HCT116 (cell line): ENCODE results near the gene UBL4B. TPM values are rescaled to one million over a fixed set of nuclear protein-coding genes. Genes with fewer than 3 reads are reported as not detected.

Source experiments
- ATAC-seq: fragments of 200-7000 bp; cut with Tn5 transposase; 2 replicates; pipeline ENCODE4 v1.9.1; 2020; ENCODE audit warnings: mild to moderate bottlenecking, moderate library complexity
- BruUV-seq: library from RNA; stranded (reverse); fragments of 400-500 nt; replicated peaks from 2 replicates; lab custom pipeline; 2021; lab: Mats Ljungman, UMichigan
- CTCF ChIA-PET: fragments of 300-600 bp; sonication (Branson Sonifier 250); formaldehyde crosslinking; loops from one replicate; lab custom pipeline; 2021; ENCODE audit warnings: antibody characterized with exemption; lab: Charles Lee
- POLR2A ChIA-PET: fragments of 300-600, 350-600 bp; sonication (Branson Sonifier 250); formaldehyde crosslinking; loops from one replicate; lab custom pipeline; 2021; ENCODE audit warnings: antibody characterized with exemption; lab: Charles Lee
- RAD21 ChIA-PET, 2 experiments: fragments of 300-600 bp; sonication (Branson Sonifier 250); formaldehyde crosslinking; loops; one replicate each; lab custom pipeline; 2023; ENCODE audit warnings: low total read pairs in 2 of 2; ENCODE audit not compliant: uncharacterized antibody in 2 of 2, unreplicated experiment in 2 of 2, low non-redundant PET in 1 of 2; lab: Charles Lee
- DNase-seq: peaks from one replicate; pipeline ENCODE4 v3.0.0-alpha.2; 2010; ENCODE audit warnings: low read depth, low spot score
- H2AFZ ChIP-seq: fragments of 200-600 bp; shearing (Covaris generic), sonication (generic); 2 replicates; pipeline ENCODE4 v1.6.1; 2017; ENCODE audit warnings: low read depth, mixed run types, mixed read lengths, antibody characterized with exemption, low read length; ENCODE audit not compliant: poor library complexity, severe bottlenecking
- H3K27ac ChIP-seq: 2 replicates; pipeline ENCODE4 v1.5.1; 2012; ENCODE audit warnings: low read depth, low read length
- H3K27me3 ChIP-seq: fragments of 200-600 bp; sonication (generic); 2 replicates; pipeline ENCODE4 v1.6.1; 2016; ENCODE audit warnings: mixed run types, low read length, mixed read lengths; ENCODE audit not compliant: insufficient read depth
- H3K36me3 ChIP-seq, 2 experiments: fragments of 200-500 bp in 1 of 2; fragments of 200-600 bp in 1 of 2; sonication (Bioruptor generic) in 1 of 2; sonication (generic) in 1 of 2; 2 replicates each; pipeline versions ENCODE4 v1.5.1 to v1.6.1; 2014 to 2016; ENCODE audit warnings: low read length in 2 of 2, inconsistent platforms in 1 of 2, mixed read lengths in 1 of 2, mixed run types in 1 of 2; ENCODE audit not compliant: insufficient read depth in 2 of 2, control insufficient read depth in 1 of 2
- H3K4me1 ChIP-seq, 2 experiments: fragments of 200-600 bp in 1 of 2; sonication (generic) in 1 of 2; 2 replicates each; pipeline versions ENCODE4 v1.5.1 to v1.6.1; 2012 to 2017; ENCODE audit warnings: low read length in 2 of 2, inconsistent platforms in 1 of 2, mild to moderate bottlenecking in 1 of 2, mixed read lengths in 1 of 2, mixed run types in 1 of 2, moderate library complexity in 1 of 2; ENCODE audit not compliant: insufficient read depth in 2 of 2, control insufficient read depth in 1 of 2
- H3K4me2 ChIP-seq: fragments of 200-600 bp; sonication (generic); 2 replicates; pipeline ENCODE4 v1.6.1; 2017; ENCODE audit warnings: mixed run types, low read length, mixed read lengths
- H3K4me3 ChIP-seq, 2 experiments: fragments of 200-600 bp in 1 of 2; sonication (generic) in 1 of 2; replicated peaks in 1 of 2; 2 replicates each; pipeline ENCODE4 v1.5.1; 2011 to 2016; ENCODE audit warnings: low read length in 2 of 2, control low read depth in 1 of 2, low read depth in 1 of 2, mild to moderate bottlenecking in 1 of 2, mixed read lengths in 1 of 2, mixed run types in 1 of 2
- H3K79me2 ChIP-seq: fragments of 200-600 bp; sonication (generic); 2 replicates; pipeline ENCODE4 v1.6.1; 2017; ENCODE audit warnings: mild to moderate bottlenecking, mixed run types, low read length, moderate library complexity, mixed read lengths; ENCODE audit not compliant: insufficient read depth
- H3K9ac ChIP-seq: fragments of 200-600 bp; sonication (generic); 2 replicates; pipeline ENCODE4 v1.6.1; 2016; ENCODE audit warnings: low read length, mixed read lengths
- H3K9me2 ChIP-seq: fragments of 200-600 bp; sonication (generic), shearing (Covaris generic); 2 replicates; pipeline ENCODE4 v1.6.1; 2017; ENCODE audit warnings: mixed run types, mild to moderate bottlenecking, moderate library complexity; ENCODE audit not compliant: insufficient read depth
- H3K9me3 ChIP-seq, 2 experiments: fragments of 200-500 bp in 1 of 2; fragments of 200-600 bp in 1 of 2; sonication (Bioruptor generic) in 1 of 2; sonication (generic) in 1 of 2; 2 replicates each; pipeline ENCODE4 v1.6.1; 2014 to 2017; ENCODE audit warnings: low read length in 2 of 2, mixed read lengths in 2 of 2, inconsistent platforms in 1 of 2, low read depth in 1 of 2, mild to moderate bottlenecking in 1 of 2, mixed run types in 1 of 2, moderate library complexity in 1 of 2; ENCODE audit not compliant: control insufficient read depth in 1 of 2, insufficient read depth in 1 of 2
- H4K20me1 ChIP-seq: fragments of 200-600 bp; sonication (generic), shearing (Covaris generic); 2 replicates; pipeline ENCODE4 v1.6.1; 2017; ENCODE audit warnings: mixed run types, mild to moderate bottlenecking, moderate library complexity; ENCODE audit not compliant: insufficient read depth
- CBX3 ChIP-seq: IDR thresholded peaks from 2 replicates; pipeline ENCODE4 v1.6.1; 2012; ENCODE audit warnings: low read depth
- CTCF ChIP-seq, 3 experiments: fragments of 200-600 bp in 1 of 3; sonication (generic) in 1 of 3; IDR thresholded peaks in 2 of 3; conservative IDR thresholded peaks in 1 of 3; 2 replicates each; pipeline ENCODE4 v1.5.1; 2012 to 2017; ENCODE audit warnings: low read depth in 2 of 3, low read length in 2 of 3, antibody characterized with exemption in 1 of 3, borderline replicate concordance in 1 of 3, control low read depth in 1 of 3, mild to moderate bottlenecking in 1 of 3, mixed read lengths in 1 of 3, mixed run types in 1 of 3, moderate library complexity in 1 of 3; ENCODE audit not compliant: insufficient read depth in 1 of 3
- ELF1 ChIP-seq: IDR thresholded peaks from 2 replicates; pipeline ENCODE4 v1.6.1; 2012; ENCODE audit warnings: low read depth, borderline replicate concordance
- EZH2phosphoT487 ChIP-seq: fragments of 200-600 bp; IDR thresholded peaks from 2 replicates; pipeline ENCODE4 v1.6.1; 2018; ENCODE audit warnings: antibody characterized with exemption, borderline replicate concordance
- JUND ChIP-seq: IDR thresholded peaks from 2 replicates; pipeline ENCODE4 v1.6.1; 2012
- POLR2A ChIP-seq: IDR thresholded peaks from 2 replicates; pipeline ENCODE4 v1.7.0; 2011; ENCODE audit warnings: borderline replicate concordance; ENCODE audit not compliant: insufficient read depth, insufficient read length; ENCODE audit errors: extremely low read depth
- POLR2AphosphoS5 ChIP-seq: IDR thresholded peaks from 2 replicates; pipeline ENCODE4 v1.6.1; 2011; ENCODE audit warnings: mild to moderate bottlenecking, low read depth, low read length, moderate library complexity
- REST ChIP-seq: IDR thresholded peaks from 2 replicates; pipeline ENCODE4 v1.6.1; 2012; ENCODE audit warnings: low read depth
- SP1 ChIP-seq: IDR thresholded peaks from 2 replicates; pipeline ENCODE4 v1.6.1; 2012; ENCODE audit warnings: low read depth
- SRF ChIP-seq: IDR thresholded peaks from 2 replicates; pipeline ENCODE4 v1.6.1; 2012; ENCODE audit warnings: low read depth
- ZBTB33 ChIP-seq: IDR thresholded peaks from 2 replicates; pipeline ENCODE4 v1.6.1; 2011; ENCODE audit warnings: mild to moderate bottlenecking, low read length, moderate library complexity; ENCODE audit not compliant: insufficient replicate concordance; ENCODE audit errors: extremely low read depth
- ZFX ChIP-seq: fragments of 450-650 bp; IDR thresholded peaks from 2 replicates; pipeline ENCODE4 v1.6.1; 2017
- ZNF274 ChIP-seq: fragments of 200-500 bp; sonication (Bioruptor generic); IDR thresholded peaks from 2 replicates; pipeline ENCODE4 v1.6.1; 2014; ENCODE audit warnings: mild to moderate bottlenecking, low read depth, low read length, inconsistent platforms
- intact Hi-C: fragments of 100-400 bp; cut with micrococcal nuclease; formaldehyde crosslinking; loops from 2 replicates; pipeline ENCODE4 v1.10.0; 2022
- total RNA-seq: library from RNA; stranded (reverse); gene quantifications from one replicate; pipeline ENCODE4 v1.2.1, GENCODE V29; 2021; ENCODE audit not compliant: unreplicated experiment

UBL4B gene
- total RNA-seq, 1 experiment from 2014 or later: 0.57 TPM

DNA sequence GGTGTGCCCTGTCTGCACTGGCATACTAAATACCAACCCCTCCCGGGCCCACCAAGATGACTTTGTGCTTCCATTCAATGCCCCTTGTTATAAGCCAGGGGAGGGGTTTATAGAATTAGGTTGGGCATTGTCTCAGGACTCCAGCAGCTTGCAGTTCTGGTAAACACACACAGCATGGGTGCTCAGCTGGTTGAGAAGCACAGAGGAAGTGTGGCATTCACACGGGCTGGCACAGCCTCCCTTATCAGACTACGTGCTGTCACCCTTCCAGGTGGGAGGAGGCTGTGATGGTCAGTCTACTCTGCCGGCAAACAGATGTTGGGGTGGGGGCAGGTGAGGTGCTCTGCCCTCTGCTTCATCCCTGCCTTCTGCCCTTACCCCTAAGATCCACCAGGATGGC lies 23.0 kb downstream of the UBL4B start:
- ATAC-seq (no peak), DNase-seq (no peak)
- no peaks in the 10 kb centered on the region for H3K9me2 ChIP-seq
- no peaks in the 10 kb centered on the region for H3K36me3 ChIP-seq
- no peaks in the 10 kb centered on the region for H4K20me1 ChIP-seq
- no peak overlapping the region for H3K4me2 ChIP-seq
- no peak for TF ChIP-seq ZFX
- no peak for TF ChIP-seq ZNF274
- no peak for TF ChIP-seq JUND
- TF ChIP-seq SRF: no peak
- no peak for TF ChIP-seq CBX3
- no peak for TF ChIP-seq EZH2phosphoT487
- TF ChIP-seq POLR2A: no peak
- no peak for TF ChIP-seq POLR2AphosphoS5
- TF ChIP-seq SP1: no peak
- H3K27ac ChIP-seq: no peak overlapping the region
- H3K79me2 ChIP-seq: no peaks in the 10 kb centered on the region
- ChIA-PET CTCF (no interaction called here), RAD21 (no interaction called here), POLR2A (no interaction called here)
- peaks cover 2 to 8% of the 10 kb centered on the region in 2 experiments; a peak in 1 of 4 replicates for H3K4me1 ChIP-seq
- H3K9ac ChIP-seq: no peak overlapping the region
- H3K9me3 ChIP-seq: no peaks in the 10 kb centered on the region
- no TSS peak for BruUV-seq
- no peak overlapping the region for H3K4me3 ChIP-seq
- peaks cover 27% of the 10 kb centered on the region for H3K27me3 ChIP-seq
- intact Hi-C loops: no loop called here
- H2AFZ ChIP-seq: no peak overlapping the region

GRCh38 chr1:110135666-110136065 lies 23.4 kb downstream of the UBL4B start:
- intact Hi-C loops: no loop called here
- Histone ChIP-seq H3K9ac (no peak overlapping the region), H3K4me1 (peaks cover 2 to 8% of the 10 kb centered on the region in 2 experiments; a peak in 1 of 4 replicates), H3K36me3 (no peaks in the 10 kb centered on the region), H3K4me3 (no peak overlapping the region), H3K9me2 (no peaks in the 10 kb centered on the region), H4K20me1 (no peaks in the 10 kb centered on the region), H3K79me2 (no peaks in the 10 kb centered on the region), H3K27me3 (peaks cover 27% of the 10 kb centered on the region), H3K27ac (no peak overlapping the region), H3K9me3 (no peaks in the 10 kb centered on the region), H2AFZ (no peak overlapping the region), H3K4me2 (no peak overlapping the region)
- ATAC-seq (no peak), DNase-seq (no peak)
- ChIA-PET RAD21 (no interaction called here), POLR2A (no interaction called here), CTCF (interaction anchor here (1.4 kb wide), 1 partner anchor 15 kb away, joined by 5 read pairs; the partner anchor contains the start of gene SLC6A17)
- no TSS peak for BruUV-seq
- no peak for TF ChIP-seq ELF1
- TF ChIP-seq JUND: no peak
- no peak for TF ChIP-seq ZBTB33
- TF ChIP-seq SRF: no peak
- no peak for TF ChIP-seq REST
- TF ChIP-seq CTCF (IDR thresholded peaks at IDR 0.05 in 2 of 3, conservative IDR thresholded peaks at IDR 0.05 in 1 of 3; ENCODE audit: borderline replicate concordance in 1 of 3, insufficient read depth in 1 of 3, low read depth in 2 of 3, low read length in 2 of 3): no peak
- TF ChIP-seq EZH2phosphoT487: no peak
- TF ChIP-seq SP1: no peak
- no peak for TF ChIP-seq POLR2AphosphoS5
